Measurements from ENCODE around the gene PLEKHA7. TPM values are rescaled to one million over a fixed set of nuclear protein-coding genes. Genes with fewer than 3 reads are reported as not detected.

PLEKHA7 gene
- total RNA-seq, 2 donors from 2014 or later, result 55.6 to 65.9 TPM

GRCh38 chr11:16783321-16783801, 230.9 kb downstream of the PLEKHA7 start:
- no peak overlapping the region for H3K9ac ChIP-seq (ENCODE audit: low read depth in 2 of 2, low read length in 2 of 2)
- TF ChIP-seq CTCF (IDR thresholded peaks at IDR 0.05), result no peak
- H3K4me3 ChIP-seq, result no peak overlapping the region
- DNase-seq, result no peak
- H3K27ac ChIP-seq, result no peak overlapping the region
- no peaks in the 10 kb centered on the region for H3K9me3 ChIP-seq
- H3K27me3 ChIP-seq, result no peaks in the 10 kb centered on the region
- H3K4me1 ChIP-seq, result no peaks in the 10 kb centered on the region
- intact Hi-C loops (cut with DNase I), result loop anchor here (10.0 kb wide), 1 partner anchor 281 kb away; no protein-coding TSS in a partner anchor
- H3K36me3 ChIP-seq, result no peaks in the 10 kb centered on the region

GRCh38 chr11:16781936-16782919, 232.0 kb downstream of the PLEKHA7 start:
- Histone ChIP-seq H3K9ac (ENCODE audit: low read depth in 2 of 2, low read length in 2 of 2) (no peak overlapping the region), H3K4me1 (no peaks in the 10 kb centered on the region), H3K4me3 (no peak overlapping the region), H3K36me3 (no peaks in the 10 kb centered on the region), H3K27ac (no peak overlapping the region), H3K27me3 (no peaks in the 10 kb centered on the region), H3K9me3 (no peaks in the 10 kb centered on the region)
- no peak for DNase-seq
- TF ChIP-seq CTCF (IDR thresholded peaks at IDR 0.05), result no peak
- intact Hi-C loops (cut with DNase I), result loop anchor here (10.0 kb wide), 1 partner anchor 283 kb away; no protein-coding TSS in a partner anchor

GRCh38 chr11:16780698-16781550, 233.3 kb downstream of the PLEKHA7 start:
- intact Hi-C loops (cut with DNase I), result loop anchor here (10.0 kb wide), 1 partner anchor 284 kb away; no protein-coding TSS in a partner anchor
- Histone ChIP-seq H3K9ac (ENCODE audit: low read depth in 2 of 2, low read length in 2 of 2) (no peak overlapping the region), H3K36me3 (no peaks in the 10 kb centered on the region), H3K27me3 (no peaks in the 10 kb centered on the region), H3K9me3 (no peaks in the 10 kb centered on the region), H3K27ac (no peak overlapping the region), H3K4me1 (no peaks in the 10 kb centered on the region), H3K4me3 (no peak overlapping the region)
- no peak for TF ChIP-seq CTCF (IDR thresholded peaks at IDR 0.05)
- no peak for DNase-seq

GRCh38 chr11:16780146-16780545, 234.1 kb downstream of the PLEKHA7 start:
- H3K9me3 ChIP-seq, result no peaks in the 10 kb centered on the region
- H3K4me1 ChIP-seq, result no peaks in the 10 kb centered on the region
- intact Hi-C loops (cut with DNase I), result loop anchor here (10.0 kb wide), 1 partner anchor 285 kb away; no protein-coding TSS in a partner anchor
- no peaks in the 10 kb centered on the region for H3K36me3 ChIP-seq
- H3K4me3 ChIP-seq, result no peak overlapping the region
- no peak overlapping the region for H3K27ac ChIP-seq
- H3K9ac ChIP-seq (ENCODE audit: low read depth in 2 of 2, low read length in 2 of 2), result no peak overlapping the region
- no peak for TF ChIP-seq CTCF (IDR thresholded peaks at IDR 0.05)
- no peaks in the 10 kb centered on the region for H3K27me3 ChIP-seq
- DNase-seq, result no peak

GRCh38 chr11:16779436-16779835, 234.8 kb downstream of the PLEKHA7 start:
- intact Hi-C loops (cut with DNase I), result no loop called here
- no peaks in the 10 kb centered on the region for H3K4me1 ChIP-seq
- H3K36me3 ChIP-seq, result no peaks in the 10 kb centered on the region
- no peaks in the 10 kb centered on the region for H3K27me3 ChIP-seq
- H3K9me3 ChIP-seq, result no peaks in the 10 kb centered on the region
- no peak overlapping the region for H3K27ac ChIP-seq
- no peak overlapping the region for H3K9ac ChIP-seq (ENCODE audit: low read depth in 2 of 2, low read length in 2 of 2)
- no peak for TF ChIP-seq CTCF (IDR thresholded peaks at IDR 0.05)
- no peak overlapping the region for H3K4me3 ChIP-seq
- DNase-seq, result peak; percentile 72
